ENCODE measurements around the gene SLC16A11. TPM values are rescaled to one million over a fixed set of nuclear protein-coding genes. Genes with fewer than 3 reads are reported as not detected.
A peak's percentile ranks its signal among the peaks of the same experiment; 100 is the strongest.

Gene SLC16A11
- total and polyA plus RNA-seq, 9 of the 15 experiments (the other 6 are each of a cell fraction or from before 2014, with no cell fraction given): not detected

- TF ChIP-seq HBP1 (CRISPR knock-in tag; IDR thresholded peaks at IDR 0.05): no peak
- no peak for TF ChIP-seq TRIM28 (IDR thresholded peaks at IDR 0.05)
- TF ChIP-seq DACH1 (IDR thresholded peaks at IDR 0.05; ENCODE audit: partially characterized antibody): peak; percentile 36
- TF ChIP-seq SMC3 (conservative IDR thresholded peaks at IDR 0.05; ENCODE audit: insufficient read depth, low read depth, low read length): peak; percentile 56
- no peak for TF ChIP-seq ZNF444 (CRISPR knock-in tag; IDR thresholded peaks at IDR 0.05)
- peak; percentile 49; the same call in 1 of the 2 replicates for TF ChIP-seq C11orf30 (IDR thresholded peaks at IDR 0.05; ENCODE audit: low read depth)
- no peak for TF ChIP-seq NFRKB (IDR thresholded peaks at IDR 0.05; ENCODE audit: low read depth)
- TF ChIP-seq ZNF124 (CRISPR knock-in tag; IDR thresholded peaks at IDR 0.05): no peak
- no peak for TF ChIP-seq NCOA4 (IDR thresholded peaks at IDR 0.05; ENCODE audit: partially characterized antibody)
- TF ChIP-seq ELF1 (tag; IDR thresholded peaks at IDR 0.05): no peak
- TF ChIP-seq RFX1 (IDR thresholded peaks at IDR 0.05): no peak
- no peak for TF ChIP-seq VEZF1 (CRISPR knock-in tag; IDR thresholded peaks at IDR 0.05)
- TF ChIP-seq SLC30A9 (CRISPR knock-in tag; IDR thresholded peaks at IDR 0.05): no peak
- TF ChIP-seq MTA2 (IDR thresholded peaks at IDR 0.05; ENCODE audit: low read depth): no peak
- TF ChIP-seq BCLAF1 (IDR thresholded peaks at IDR 0.05; ENCODE audit: borderline replicate concordance in 1 of 2, control insufficient read depth in 1 of 2, low read depth in 2 of 2, low read length in 1 of 2): no peak
- TF ChIP-seq NR3C1 (CRISPR knock-in tag; IDR thresholded peaks at IDR 0.05): no peak
- peak; percentile 63; the same call in 1 of the 2 replicates for TF ChIP-seq DMBX1 (CRISPR knock-in tag; IDR thresholded peaks at IDR 0.05; ENCODE audit: borderline replicate concordance)
- TF ChIP-seq NR4A1 (CRISPR knock-in tag; IDR thresholded peaks at IDR 0.05): no peak
- TF ChIP-seq NR4A1 (tag; IDR thresholded peaks at IDR 0.05): no peak
- TF ChIP-seq ZBTB1 (CRISPR knock-in tag; IDR thresholded peaks at IDR 0.05; ENCODE audit: borderline replicate concordance, low read depth): no peak
- TF ChIP-seq MCM5 (IDR thresholded peaks at IDR 0.05; ENCODE audit: low read depth): no peak
Observed at GRCh38 chr17:7001318-7001961, 42.5 kb downstream of the SLC16A11 start (continued).
